ENCODE results near the gene NUDT7.

The NUDT7 gene

GRCh38 chr16:77722309-77723107 is at the start of gene NUDT7:
TSS of gene NUDT7 (plus strand) at chr16:77722514. CDS start at chr16:77722583, 69 bp downstream.
- TF ChIP-seq CTCF (IDR thresholded peaks at IDR 0.05; ENCODE audit: control insufficient read depth, insufficient read depth, low read depth, low read length, missing control alignments) = peak; percentile 11
- H3K4me3 ChIP-seq (ENCODE audit: control insufficient read depth, low read depth, low read length) = peak within 1 kb of the TSS; percentile 93
- peak; percentile 82 for DNase-seq (ENCODE audit: low read depth)

GRCh38 chr16:77674888-77675287 is 47.4 kb upstream of the NUDT7 start:
- DNase-seq (ENCODE audit: low read depth) = peak; percentile 13
- H3K4me3 ChIP-seq (ENCODE audit: control insufficient read depth, low read depth, low read length) = no peak overlapping the region
- TF ChIP-seq CTCF (IDR thresholded peaks at IDR 0.05; ENCODE audit: control insufficient read depth, insufficient read depth, low read depth, low read length, missing control alignments) = no peak

- peak; percentile 45 for DNase-seq (ENCODE audit: low read depth)
- no peak overlapping the region for H3K4me3 ChIP-seq (ENCODE audit: control insufficient read depth, low read depth, low read length)
- TF ChIP-seq CTCF (IDR thresholded peaks at IDR 0.05; ENCODE audit: control insufficient read depth, insufficient read depth, low read depth, low read length, missing control alignments) = peak; percentile 89
Measured at GRCh38 chr16:77675464-77676324, 46.6 kb upstream of the NUDT7 start.

GRCh38 chr16:77677129-77677528 is 45.2 kb upstream of the NUDT7 start:
- no peak for TF ChIP-seq CTCF (IDR thresholded peaks at IDR 0.05; ENCODE audit: control insufficient read depth, insufficient read depth, low read depth, low read length, missing control alignments)
- H3K4me3 ChIP-seq (ENCODE audit: control insufficient read depth, low read depth, low read length) = no peak overlapping the region
- DNase-seq (ENCODE audit: low read depth) = peak; percentile 13

- no peak overlapping the region for H3K4me3 ChIP-seq (ENCODE audit: control insufficient read depth, low read depth, low read length)
- TF ChIP-seq CTCF (IDR thresholded peaks at IDR 0.05; ENCODE audit: control insufficient read depth, insufficient read depth, low read depth, low read length, missing control alignments) = no peak
- DNase-seq (ENCODE audit: low read depth) = no peak
Measured at GRCh38 chr16:77679391-77679790, 42.9 kb upstream of the NUDT7 start.

GRCh38 chr16:77679901-77680300 is 42.4 kb upstream of the NUDT7 start:
- DNase-seq (ENCODE audit: low read depth) = no peak
- no peak for TF ChIP-seq CTCF (IDR thresholded peaks at IDR 0.05; ENCODE audit: control insufficient read depth, insufficient read depth, low read depth, low read length, missing control alignments)
- no peak overlapping the region for H3K4me3 ChIP-seq (ENCODE audit: control insufficient read depth, low read depth, low read length)
